ENCODE data around the gene ANGEL1.

Gene ANGEL1

GRCh38 chr14:76812422-76813383 is at the start of gene ANGEL1:
Gene ANGEL1, minus strand, starts transcription at chr14:76812882. Its CDS starts 55 bp downstream, at chr14:76812827.
- DNase-seq, result peak; percentile 88

GRCh38 chr14:76861574-76862255 is 49.0 kb upstream of the ANGEL1 start:
- DNase-seq, result no peak

- DNase-seq, result no peak
These were observed 44.1 kb upstream of the ANGEL1 start for GRCh38 chr14:76856769-76857168.

GRCh38 chr14:76855066-76855465 is 42.4 kb upstream of the ANGEL1 start:
- no peak for DNase-seq

GRCh38 chr14:76848879-76849278 is 36.2 kb upstream of the ANGEL1 start:
- no peak for DNase-seq

GRCh38 chr14:76846331-76847047 is 33.8 kb upstream of the ANGEL1 start:
- no peak for DNase-seq

GRCh38 chr14:76844223-76844622 is 31.5 kb upstream of the ANGEL1 start:
- peak; percentile 1 for DNase-seq

GRCh38 chr14:76842414-76842813 is 29.7 kb upstream of the ANGEL1 start:
- no peak for DNase-seq

- no peak for DNase-seq
These were observed 24.8 kb upstream of the ANGEL1 start for GRCh38 chr14:76837524-76837923.

- DNase-seq, result no peak
These were observed 23.4 kb upstream of the ANGEL1 start for GRCh38 chr14:76836029-76836630.

- DNase-seq, result no peak
These were observed 21.6 kb upstream of the ANGEL1 start for GRCh38 chr14:76834241-76834661.

- no peak for DNase-seq
These were observed 20.3 kb upstream of the ANGEL1 start for GRCh38 chr14:76833011-76833410.

- DNase-seq, result no peak
These were observed 19.9 kb upstream of the ANGEL1 start for GRCh38 chr14:76832503-76832988.

- DNase-seq, result no peak
These were observed 17.9 kb upstream of the ANGEL1 start for GRCh38 chr14:76830556-76830955.

GRCh38 chr14:76829650-76830421 is 17.2 kb upstream of the ANGEL1 start:
- peak; percentile 7 for DNase-seq

GRCh38 chr14:76829013-76829365 is 16.3 kb upstream of the ANGEL1 start:
- DNase-seq, result no peak

- DNase-seq, result peak; percentile 5
These were observed 15.8 kb upstream of the ANGEL1 start for GRCh38 chr14:76828339-76829012.

- DNase-seq, result no peak
These were observed 15.1 kb upstream of the ANGEL1 start for GRCh38 chr14:76827696-76828296.

- DNase-seq, result no peak
These were observed 13.4 kb upstream of the ANGEL1 start, which contains the start of gene LRRC74A for GRCh38 chr14:76826122-76826521. Gene LRRC74A, plus strand, starts transcription at chr14:76826408. Its CDS starts 290 bp downstream, at chr14:76826698.

GRCh38 chr14:76820700-76821099 is 8.0 kb upstream of the ANGEL1 start:
- DNase-seq, result no peak

Data from NCI-H1092 treated with DMSO at 0.1 percent for 48 hours (cell line).